Cardiac muscle cell (in vitro differentiated cells and primary cell): ENCODE results near the gene DES. TPM values are rescaled to one million over a fixed set of nuclear protein-coding genes. Genes with fewer than 3 reads are reported as not detected.

Experiments used
- DNase-seq, 2 donors: peaks; one replicate each; pipeline versions ENCODE4 v3.0.0 to v3.0.0-alpha.2; 2010 to 2017; ENCODE audit warnings: low read depth in 1 of 2, low spot score in 1 of 2
- H3K27ac ChIP-seq: fragments of 200-600 bp; sonication (generic); 2 replicates; pipeline ENCODE4 v1.5.1; 2016
- H3K27me3 ChIP-seq: fragments of 200-600 bp; sonication (generic); 2 replicates; pipeline ENCODE4 v1.6.0; 2016; ENCODE audit warnings: control low read depth
- H3K36me3 ChIP-seq: fragments of 200-600 bp; sonication (generic); 2 replicates; pipeline ENCODE4 v1.5.1; 2016; ENCODE audit warnings: control low read depth
- H3K4me1 ChIP-seq: fragments of 200-600 bp; sonication (generic); 2 replicates; pipeline ENCODE4 v1.8.1; 2017; ENCODE audit warnings: low read depth, mild to moderate bottlenecking, mixed run types
- H3K4me3 ChIP-seq: fragments of 200-600 bp; sonication (generic); 2 replicates; pipeline ENCODE4 v1.5.1; 2016; ENCODE audit warnings: mild to moderate bottlenecking
- H3K9me3 ChIP-seq: fragments of 200-600 bp; sonication (generic); 2 replicates; pipeline ENCODE4 v1.5.1; 2017; ENCODE audit warnings: low read depth, mild to moderate bottlenecking, control low read depth
- polyA plus RNA-seq: library from polyadenylated mRNA; unstranded; fragments of >200 nt; fragmentation: Nextera tagmentation; extraction: Ambion mirVana; gene quantifications from 2 replicates; pipeline ENCODE4 v1.2.1, GENCODE V29; 2016
- total RNA-seq: library from RNA; depleted of rRNA; stranded (reverse); fragments of >200 nt; gene quantifications from 2 replicates; pipeline ENCODE4 v1.2.3, GENCODE V29; 2016
- TF ChIP-seq, protein P1 (sequence below): IDR thresholded peaks from 2 replicates; pipeline ENCODE4 v1.5.1; 2012; ENCODE audit warnings: low read depth, mild to moderate bottlenecking, low read length

DES gene
- total and polyA plus RNA-seq, 2 experiments from 2014 or later = 17.5 to 47.0 TPM

DNA sequence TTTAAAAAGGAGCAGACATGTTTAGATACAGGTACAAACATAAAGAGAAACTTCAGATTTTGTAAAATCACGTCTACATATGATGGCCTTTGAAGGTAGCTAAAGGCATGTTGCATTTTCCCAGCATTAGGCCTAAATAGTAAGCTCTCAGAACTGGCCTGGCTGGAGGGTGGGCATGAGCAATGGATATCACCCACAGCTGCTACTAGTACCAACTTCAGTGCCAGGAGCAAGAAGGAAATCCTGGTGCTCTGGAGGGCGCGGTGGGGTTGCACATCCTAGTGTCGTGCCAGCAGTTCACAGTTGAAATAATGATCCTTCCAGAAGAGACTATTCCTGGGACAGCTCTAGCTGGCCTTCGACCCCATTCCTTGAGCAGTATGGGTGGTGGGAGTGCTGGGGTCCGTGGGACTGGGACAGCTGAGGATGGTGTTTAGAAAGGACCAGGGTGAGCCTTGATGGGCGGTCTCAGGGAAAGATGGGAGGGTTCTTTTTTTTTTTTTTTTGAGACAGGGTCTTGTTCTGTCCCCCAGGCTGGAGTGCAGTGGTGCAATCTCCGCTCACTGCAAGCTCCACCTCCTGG lies 4.9 kb downstream of the DES start:
- Histone ChIP-seq H3K36me3 (no peaks in the 10 kb centered on the region), H3K27ac (no peak overlapping the region), H3K4me1 (peaks cover 14% of the 10 kb centered on the region), H3K9me3 (no peaks in the 10 kb centered on the region), H3K27me3 (no peaks in the 10 kb centered on the region), H3K4me3 (no peak overlapping the region)
- TF ChIP-seq, protein P1, sequence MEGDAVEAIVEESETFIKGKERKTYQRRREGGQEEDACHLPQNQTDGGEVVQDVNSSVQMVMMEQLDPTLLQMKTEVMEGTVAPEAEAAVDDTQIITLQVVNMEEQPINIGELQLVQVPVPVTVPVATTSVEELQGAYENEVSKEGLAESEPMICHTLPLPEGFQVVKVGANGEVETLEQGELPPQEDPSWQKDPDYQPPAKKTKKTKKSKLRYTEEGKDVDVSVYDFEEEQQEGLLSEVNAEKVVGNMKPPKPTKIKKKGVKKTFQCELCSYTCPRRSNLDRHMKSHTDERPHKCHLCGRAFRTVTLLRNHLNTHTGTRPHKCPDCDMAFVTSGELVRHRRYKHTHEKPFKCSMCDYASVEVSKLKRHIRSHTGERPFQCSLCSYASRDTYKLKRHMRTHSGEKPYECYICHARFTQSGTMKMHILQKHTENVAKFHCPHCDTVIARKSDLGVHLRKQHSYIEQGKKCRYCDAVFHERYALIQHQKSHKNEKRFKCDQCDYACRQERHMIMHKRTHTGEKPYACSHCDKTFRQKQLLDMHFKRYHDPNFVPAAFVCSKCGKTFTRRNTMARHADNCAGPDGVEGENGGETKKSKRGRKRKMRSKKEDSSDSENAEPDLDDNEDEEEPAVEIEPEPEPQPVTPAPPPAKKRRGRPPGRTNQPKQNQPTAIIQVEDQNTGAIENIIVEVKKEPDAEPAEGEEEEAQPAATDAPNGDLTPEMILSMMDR = no peak
- no peak for DNase-seq

DNA sequence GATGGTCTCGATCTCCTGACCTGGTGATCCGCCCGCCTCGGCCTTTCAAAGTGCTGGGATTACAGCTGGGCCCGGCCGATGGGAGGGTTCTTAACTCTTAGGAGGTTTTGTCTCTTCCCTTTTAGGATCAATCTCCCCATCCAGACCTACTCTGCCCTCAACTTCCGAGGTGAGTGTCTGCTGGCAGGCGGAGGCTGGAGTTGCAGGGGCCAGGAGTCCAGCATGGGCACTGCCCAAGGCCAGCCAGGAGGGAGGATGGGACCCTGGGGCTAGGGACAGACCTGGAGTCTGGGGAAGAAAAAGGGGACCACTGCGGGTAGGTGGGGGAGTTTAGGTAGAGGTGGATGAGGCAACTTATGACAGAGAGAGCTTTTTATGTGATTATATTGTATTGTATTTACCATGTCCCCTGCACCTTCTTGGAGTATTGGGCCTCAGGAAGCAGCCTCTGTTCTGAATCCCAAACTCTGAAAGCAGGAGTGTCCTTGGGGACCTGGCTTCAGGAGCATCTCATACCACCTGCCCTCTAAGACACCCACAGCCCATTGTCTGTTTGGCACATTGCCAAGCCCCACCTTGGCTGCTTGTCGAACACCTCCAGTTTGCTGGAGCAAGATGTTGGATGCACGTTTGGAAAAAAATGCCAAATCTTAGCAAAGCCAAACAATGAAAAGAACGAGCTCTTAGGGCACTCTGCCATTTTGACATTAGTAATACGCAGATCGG lies 5.6 kb downstream of the DES start:
- Histone ChIP-seq H3K4me1 (peaks cover 13% of the 10 kb centered on the region), H3K27me3 (no peaks in the 10 kb centered on the region), H3K9me3 (no peaks in the 10 kb centered on the region), H3K27ac (no peak overlapping the region), H3K36me3 (no peaks in the 10 kb centered on the region), H3K4me3 (no peak overlapping the region)
- TF ChIP-seq, protein P1 = no peak
- no peak for DNase-seq

DNA sequence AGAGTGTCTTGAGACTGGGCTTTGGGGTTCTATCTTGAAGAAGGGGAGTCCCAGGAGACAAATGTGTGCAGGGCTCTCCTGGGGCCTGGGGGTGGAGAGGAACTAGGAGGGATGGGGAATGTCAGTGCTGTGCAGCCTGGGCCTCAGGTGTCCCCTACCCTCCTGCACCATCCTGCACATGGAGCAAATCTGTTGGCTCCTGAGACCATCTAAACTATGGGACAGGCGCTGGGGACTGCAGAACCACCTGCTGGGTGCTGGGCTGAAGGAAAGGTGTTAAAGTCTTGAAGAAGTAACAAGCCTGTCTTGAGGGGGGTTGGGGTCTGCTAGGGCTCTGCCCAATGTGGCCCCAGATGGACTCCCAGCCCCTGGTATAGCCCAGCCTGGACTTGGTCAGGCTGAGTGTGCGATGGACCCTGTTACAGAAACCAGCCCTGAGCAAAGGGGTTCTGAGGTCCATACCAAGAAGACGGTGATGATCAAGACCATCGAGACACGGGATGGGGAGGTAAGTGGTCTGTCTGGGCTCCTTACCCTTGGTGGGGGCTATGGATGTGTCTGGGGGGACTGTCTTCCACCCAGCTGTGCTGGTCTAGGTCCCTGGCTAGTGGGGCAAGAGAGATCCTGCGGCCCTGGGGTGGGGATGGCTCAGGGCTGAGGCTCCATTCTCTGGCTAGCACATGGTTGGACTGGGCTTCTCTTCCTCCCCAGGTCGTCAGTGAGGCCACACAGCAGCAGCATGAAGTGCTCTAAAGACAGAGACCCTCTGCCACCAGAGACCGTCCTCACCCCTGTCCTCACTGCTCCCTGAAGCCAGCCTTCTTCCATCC lies 7.3 kb downstream of the DES start:
- TF ChIP-seq, protein P1 = no peak
- H3K4me1 ChIP-seq = peaks cover 6% of the 10 kb centered on the region
- no peak overlapping the region for H3K27ac ChIP-seq
- no peak for DNase-seq
- H3K36me3 ChIP-seq = no peaks in the 10 kb centered on the region
- no peak overlapping the region for H3K4me3 ChIP-seq
- H3K9me3 ChIP-seq = no peaks in the 10 kb centered on the region
- H3K27me3 ChIP-seq = no peaks in the 10 kb centered on the region

DNA sequence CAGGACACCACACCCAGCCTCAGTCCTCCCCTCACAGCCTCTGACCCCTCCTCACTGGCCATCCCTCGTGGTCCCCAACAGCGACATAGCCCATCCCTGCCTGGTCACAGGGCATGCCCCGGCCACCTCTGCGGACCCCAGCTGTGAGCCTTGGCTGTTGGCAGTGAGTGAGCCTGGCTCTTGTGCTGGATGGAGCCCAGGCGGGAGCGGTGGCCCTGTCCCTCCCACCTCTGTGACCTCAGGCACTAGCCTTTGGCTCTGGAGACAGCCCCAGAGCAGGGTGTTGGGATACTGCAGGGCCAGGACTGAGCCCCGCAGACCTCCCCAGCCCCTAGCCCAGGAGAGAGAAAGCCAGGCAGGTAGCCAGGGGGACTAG lies 7.9 kb downstream of the DES start:
- no peak overlapping the region for H3K27ac ChIP-seq
- no peak for DNase-seq

DNA sequence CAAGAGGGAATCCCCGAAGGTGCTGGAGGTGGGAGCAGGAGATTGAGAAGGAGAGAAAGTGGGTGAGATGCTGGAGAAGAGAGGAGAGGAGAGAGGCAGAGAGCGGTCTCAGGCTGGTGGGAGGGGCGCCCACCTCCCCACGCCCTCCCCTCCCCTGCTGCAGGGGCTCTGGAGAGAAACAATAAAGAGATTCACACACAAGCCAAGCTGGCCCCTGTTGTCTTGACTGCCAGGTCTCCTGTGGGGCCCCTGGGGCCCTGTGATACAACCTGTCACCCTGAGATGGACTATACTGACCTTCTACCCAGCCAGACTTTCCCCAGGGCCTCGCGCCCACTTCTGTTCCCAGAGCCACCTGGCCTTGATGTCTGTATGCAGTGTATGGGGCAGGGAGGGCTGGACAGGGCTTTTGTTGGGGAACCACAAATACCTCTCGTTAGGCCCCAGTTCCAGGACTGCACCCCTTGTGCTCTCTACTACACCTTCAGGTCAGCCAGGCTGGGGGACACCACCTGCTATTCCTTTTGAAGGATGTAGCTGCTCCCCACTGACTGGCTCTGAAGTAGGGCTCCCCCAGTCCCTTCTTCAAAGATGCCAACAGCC lies 8.5 kb downstream of the DES start:
- Histone ChIP-seq H3K27me3 (no peaks in the 10 kb centered on the region), H3K4me1 (peaks cover 8% of the 10 kb centered on the region), H3K27ac (no peak overlapping the region), H3K4me3 (no peak overlapping the region), H3K9me3 (no peaks in the 10 kb centered on the region), H3K36me3 (no peaks in the 10 kb centered on the region)
- TF ChIP-seq, protein P1 = no peak
- no peak for DNase-seq

More for the DNA sequence above, 7.9 kb downstream of the DES start:
- no peaks in the 10 kb centered on the region for H3K9me3 ChIP-seq
- no peak overlapping the region for H3K4me3 ChIP-seq
- no peaks in the 10 kb centered on the region for H3K36me3 ChIP-seq
- H3K4me1 ChIP-seq = peaks cover 8% of the 10 kb centered on the region
- no peaks in the 10 kb centered on the region for H3K27me3 ChIP-seq
- TF ChIP-seq, protein P1 = no peak
